HepG2 (cell line): Measurements from ENCODE around the gene TLR2. TPM values are rescaled to one million over a fixed set of nuclear protein-coding genes. Genes with fewer than 3 reads are reported as not detected.

Experiments used
- ATAC-seq: fragments of 200-7000 bp; cut with Tn5 transposase; 3 replicates; pipeline ENCODE4 v1.9.1; 2020; ENCODE audit warnings: mild to moderate bottlenecking, moderate library complexity
- BruUV-seq: library from RNA; stranded (reverse); fragments of 400-500 nt; replicated peaks from 2 replicates; lab custom pipeline; 2021; lab: Mats Ljungman, UMichigan
- CTCF ChIA-PET: fragments of 300-600 bp; formaldehyde crosslinking; extraction: SDS; loops from one replicate; lab custom pipeline; 2021; ENCODE audit warnings: low total read pairs, inconsistent platforms, low intra/inter-chr PET ratio; lab: Yijun Ruan, JAX
- POLR2A ChIA-PET: fragments of 350-600 bp; sonication (Branson Sonifier 250); formaldehyde crosslinking; loops from one replicate; lab custom pipeline; 2020; ENCODE audit warnings: antibody characterized with exemption, inconsistent platforms; lab: Yijun Ruan, JAX
- DNase-seq: peaks from one replicate; pipeline ENCODE4 v3.0.0-alpha.2; 2015; ENCODE audit warnings: low spot score
- FAIRE-seq: peaks from 3 replicates; lab custom pipeline; 2011; peaks lifted over from hg19 to GRCh38; lab: Jason Lieb, UNC
- H2AFZ ChIP-seq: one replicate; pipeline ENCODE4 v1.6.1; 2011; ENCODE audit warnings: low read length, inconsistent platforms
- H3K27ac ChIP-seq: fragments of 300-600 bp; 3 replicates; pipeline ENCODE4 v1.8.0; 2011; ENCODE audit warnings: mixed run types, mild to moderate bottlenecking, mixed read lengths, low read length, inconsistent platforms; ENCODE audit not compliant: insufficient read depth; ENCODE audit errors: extremely low read length
- H3K27me3 ChIP-seq, 2 experiments: fragments of 200-600 bp in 1 of 2; 2 replicates in 1 of 2; 3 replicates in 1 of 2; pipeline versions ENCODE4 v1.6.0 to v1.8.0; 2011; ENCODE audit warnings: low read length in 2 of 2, mild to moderate bottlenecking in 2 of 2, moderate library complexity in 2 of 2, inconsistent platforms in 1 of 2; ENCODE audit not compliant: insufficient read depth in 2 of 2, control insufficient read depth in 1 of 2
- H3K36me3 ChIP-seq, 2 experiments: fragments of 200-600 bp in 1 of 2; replicated peaks in 1 of 2; 2 replicates in 1 of 2; 3 replicates in 1 of 2; pipeline versions ENCODE4 v1.5.1 to v1.8.0; 2011; ENCODE audit warnings: low read length in 2 of 2, inconsistent platforms in 1 of 2; ENCODE audit not compliant: insufficient read depth in 2 of 2, control insufficient read depth in 1 of 2
- H3K4me1 ChIP-seq: 2 replicates; pipeline ENCODE4 v1.5.1; 2012; ENCODE audit warnings: low read length, inconsistent platforms; ENCODE audit not compliant: insufficient read depth
- H3K4me2 ChIP-seq: 2 replicates; pipeline ENCODE4 v1.6.0; 2011; ENCODE audit warnings: low read depth, low read length, inconsistent platforms
- H3K4me3 ChIP-seq, 3 experiments: fragments of 200-600 bp in 1 of 3; sonication (generic), shearing (Covaris generic) in 1 of 3; replicated peaks in 1 of 3; 2 replicates each; pipeline ENCODE4 v1.5.1; 2011 to 2016; ENCODE audit warnings: low read length in 3 of 3, inconsistent platforms in 2 of 3, low read depth in 2 of 3, mild to moderate bottlenecking in 2 of 3, control low read depth in 1 of 3, mixed read lengths in 1 of 3; ENCODE audit not compliant: insufficient read depth in 1 of 3
- H3K79me2 ChIP-seq: one replicate; pipeline ENCODE4 v1.6.1; 2011; ENCODE audit warnings: low read length, inconsistent platforms; ENCODE audit not compliant: insufficient read depth
- H3K9ac ChIP-seq: 2 replicates; pipeline ENCODE4 v1.6.0; 2011; ENCODE audit warnings: mild to moderate bottlenecking, low read depth, low read length, inconsistent platforms; ENCODE audit not compliant: insufficient read depth
- H3K9me3 ChIP-seq: 2 replicates; pipeline ENCODE4 v1.5.1; 2012; ENCODE audit warnings: mild to moderate bottlenecking, low read length
- H4K20me1 ChIP-seq: 2 replicates; pipeline ENCODE4 v1.6.0; 2011; ENCODE audit warnings: inconsistent platforms, mild to moderate bottlenecking, low read length, moderate library complexity; ENCODE audit not compliant: insufficient read depth
- ARID5B ChIP-seq: IDR thresholded peaks from 2 replicates; pipeline ENCODE4 v1.4.0; 2020; ENCODE audit warnings: mild to moderate bottlenecking, missing genetic modification reagents
- CREB3 ChIP-seq: sonication (generic); formaldehyde crosslinking; IDR thresholded peaks from 2 replicates; pipeline ENCODE4 v1.5.0; 2020; ENCODE audit warnings: missing genetic modification reagents
- FOSL2 ChIP-seq: sonication (generic); formaldehyde crosslinking; IDR thresholded peaks from 2 replicates; pipeline ENCODE4 v1.4.0; 2020; ENCODE audit warnings: missing genetic modification reagents
- GATAD1 ChIP-seq: IDR thresholded peaks from 2 replicates; pipeline ENCODE4 v1.6.1; 2016; ENCODE audit warnings: missing genetic modification reagents, missing compliant biosample characterization
- GMEB1 ChIP-seq: sonication (generic); formaldehyde crosslinking; IDR thresholded peaks from 2 replicates; pipeline ENCODE4 v1.5.1; 2020; ENCODE audit warnings: missing genetic modification reagents, mild to moderate bottlenecking, borderline replicate concordance
- MZF1 ChIP-seq: sonication (generic); formaldehyde crosslinking; IDR thresholded peaks from 2 replicates; pipeline ENCODE4 v1.8.1; 2023; ENCODE audit warnings: mild to moderate bottlenecking, missing genetic modification reagents, borderline replicate concordance
- PHB2 ChIP-seq: fragments of 450-650 bp; IDR thresholded peaks from 2 replicates; pipeline ENCODE4 v1.6.1; 2018; ENCODE audit not compliant: partially characterized antibody
- PRPF4 ChIP-seq: fragments of 200-400 bp; formaldehyde crosslinking; IDR thresholded peaks from 2 replicates; pipeline ENCODE4 v1.6.1; 2016; ENCODE audit warnings: low read length, low read depth; ENCODE audit not compliant: poor library complexity, severe bottlenecking
- U2AF1 ChIP-seq: fragments of 200-400 bp; formaldehyde crosslinking; optimal IDR thresholded peaks from 2 replicates; pipeline ENCODE3; 2017; ENCODE audit warnings: mild to moderate bottlenecking, low read depth, low read length
- XBP1 ChIP-seq: sonication (generic); formaldehyde crosslinking; IDR thresholded peaks from 2 replicates; pipeline ENCODE4 v1.5.0; 2020; ENCODE audit warnings: missing genetic modification reagents
- ZNF205 ChIP-seq: IDR thresholded peaks from 2 replicates; pipeline ENCODE4 v1.6.1; 2018; ENCODE audit warnings: missing biosample characterization, missing genetic modification reagents
- ZNF225 ChIP-seq: sonication (generic); formaldehyde crosslinking; IDR thresholded peaks from 2 replicates; pipeline ENCODE4 v1.4.0; 2020; ENCODE audit warnings: mild to moderate bottlenecking, missing genetic modification reagents
- ZNF281 ChIP-seq: sonication (generic); formaldehyde crosslinking; IDR thresholded peaks from 2 replicates; pipeline ENCODE4 v1.4.0; 2020; ENCODE audit warnings: missing genetic modification reagents, borderline replicate concordance
- ZNF749 ChIP-seq: sonication (generic); formaldehyde crosslinking; IDR thresholded peaks from 2 replicates; pipeline ENCODE4 v1.8.0; 2022; ENCODE audit warnings: mild to moderate bottlenecking, missing genetic modification reagents, moderate library complexity, borderline replicate concordance
- ZSCAN25 ChIP-seq: sonication (generic); formaldehyde crosslinking; IDR thresholded peaks from 2 replicates; pipeline ENCODE4 v1.8.0; 2022; ENCODE audit warnings: mild to moderate bottlenecking, missing genetic modification reagents
- WGBS: methylation state at CpG from one replicate; pipeline ENCODE4 v1.1.6; 2017; ENCODE audit warnings: low lambda C conversion rate; 5-methylcytosine and 5-hydroxymethylcytosine counted together
- in situ Hi-C: cut with HindIII; loops from 2 replicates; pipeline ENCODE4 v1.10.0; 2017; ENCODE audit warnings: low pct_unique_long_range_greater_than_20kb; ENCODE audit not compliant: extremely low pct_ligation_motif_present
- intact Hi-C: fragments of 100-400 bp; cut with micrococcal nuclease; formaldehyde crosslinking; loops from one replicate; pipeline ENCODE4 v1.10.0; 2022; ENCODE audit not compliant: unreplicated experiment
- polyA plus RNA-seq, 8 experiments: library from polyadenylated mRNA; depleted of rRNA in 3 of 8; stranded (reverse) in 7 of 8; unstranded in 1 of 8; fragments of >200 nt; fragmentation: Illumina TruSeq in 4 of 8; extraction: Trizol in 4 of 8; gene quantifications; 2 replicates each; pipeline versions ENCODE4 v1.2.1 to v1.2.3, GENCODE V29; 2011 to 2016; ENCODE audit warnings: low read depth in 4 of 8, missing spikeins in 1 of 8, mixed read lengths in 1 of 8; ENCODE audit not compliant: insufficient read depth in 1 of 8
- total RNA-seq, 5 experiments: library from RNA; depleted of rRNA; stranded (reverse); fragments of >200 nt; fragmentation: Illumina TruSeq; extraction: Trizol; gene quantifications; 2 replicates each; pipeline ENCODE4 v1.2.3, GENCODE V29; 2016; ENCODE audit warnings: low read depth in 1 of 5

Gene TLR2
- total and polyA plus RNA-seq, 2 of the 13 experiments (the other 11 are each of a cell fraction or from before 2014, with no cell fraction given) = 0.63 to 0.73 TPM

DNA sequence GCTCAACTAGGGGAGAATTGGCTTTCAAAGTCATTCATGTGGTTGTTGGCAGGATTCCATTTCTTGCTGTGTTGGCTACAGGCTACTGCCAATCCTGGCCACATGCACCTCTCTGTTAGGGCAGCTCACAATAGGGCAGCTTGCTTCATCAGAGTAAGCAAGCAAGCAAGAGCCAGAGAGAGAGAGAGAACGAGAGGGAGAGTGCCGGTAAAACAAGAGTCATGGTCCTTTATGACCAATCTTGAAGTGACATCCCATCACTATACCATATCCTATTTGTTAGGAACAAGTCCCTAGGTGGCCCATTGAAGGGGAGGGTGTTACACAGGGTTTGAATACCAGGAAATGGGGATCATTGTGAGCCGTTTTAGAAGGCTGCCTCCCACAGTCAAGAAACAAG, 33.0 kb upstream of the TLR2 start:
- no peak for FAIRE-seq
- BruUV-seq = no TSS peak
- CTCF ChIA-PET = no interaction called here
- Histone ChIP-seq H3K4me1 (no peaks in the 10 kb centered on the region), H3K4me3 (no peak overlapping the region), H2AFZ (no peak overlapping the region), H3K27me3 (0 out of 5 replicates have a peak, but pooled peaks cover 0 to 4% of the 10 kb centered on the region in 2 experiments), H3K9ac (no peak overlapping the region), H3K4me2 (no peak overlapping the region), H3K36me3 (no peaks in the 10 kb centered on the region), H4K20me1 (no peaks in the 10 kb centered on the region), H3K9me3 (no peaks in the 10 kb centered on the region), H3K27ac (no peak overlapping the region), H3K79me2 (no peaks in the 10 kb centered on the region)
- in situ Hi-C loops = no loop called here
- intact Hi-C loops = no loop called here
- ATAC-seq = no peak
- 4% methylated on average over 3 of the region's 3 CpGs for WGBS
- POLR2A ChIA-PET = no interaction called here
- no peak for DNase-seq
- TF ChIP-seq ZNF225 (CRISPR knock-in tag) (no peak), PHB2 (no peak), FOSL2 (no peak), MZF1 (no peak), ZSCAN25 (CRISPR knock-in tag) (no peak), GATAD1 (CRISPR knock-in tag) (no peak), XBP1 (CRISPR knock-in tag) (no peak), GMEB1 (CRISPR knock-in tag) (no peak), U2AF1 (no peak), PRPF4 (no peak), CREB3 (CRISPR knock-in tag) (no peak), ZNF281 (CRISPR knock-in tag) (no peak), ZNF749 (CRISPR knock-in tag) (no peak), ZNF205 (CRISPR knock-in tag) (no peak), ARID5B (CRISPR knock-in tag) (no peak)
